MM.1S (cell line): ENCODE results near the gene ZSCAN23.

Experiments used
- DNase-seq: peaks from one replicate; pipeline ENCODE4 v3.0.0-alpha.2; 2015
- H2AFZ ChIP-seq: fragments of 300-600 bp; sonication (generic); 2 replicates; pipeline ENCODE4 v1.6.0; 2016; ENCODE audit warnings: antibody characterized with exemption, low read length
- H3F3A ChIP-seq: fragments of 300-600 bp; sonication (generic); 2 replicates; pipeline ENCODE4 v1.6.1; 2016; ENCODE audit warnings: mild to moderate bottlenecking, antibody characterized with exemption, low read length, moderate library complexity, mixed read lengths; ENCODE audit not compliant: insufficient read depth
- H3K27ac ChIP-seq: fragments of 300-600 bp; sonication (generic); 2 replicates; pipeline ENCODE4 v1.5.1; 2016; ENCODE audit warnings: mild to moderate bottlenecking, low read length
- H3K27me3 ChIP-seq: fragments of 300-600 bp; sonication (generic); replicated peaks from 2 replicates; pipeline ENCODE4 v1.6.0; 2016; ENCODE audit warnings: low read length; ENCODE audit not compliant: insufficient read depth
- H3K36me3 ChIP-seq: fragments of 300-600 bp; sonication (generic); replicated peaks from 2 replicates; pipeline ENCODE4 v1.6.1; 2016; ENCODE audit warnings: mild to moderate bottlenecking, low read length, mixed read lengths; ENCODE audit not compliant: insufficient read depth
- H3K4me1 ChIP-seq: fragments of 300-600 bp; sonication (generic); 2 replicates; pipeline ENCODE4 v1.6.1; 2016; ENCODE audit warnings: low read length, mixed read lengths
- H3K4me2 ChIP-seq: fragments of 300-600 bp; sonication (generic); 2 replicates; pipeline ENCODE4 v1.6.0; 2016; ENCODE audit warnings: low read depth, low read length
- H3K4me3 ChIP-seq: fragments of 300-600 bp; sonication (generic); 2 replicates; pipeline ENCODE4 v1.5.1; 2016; ENCODE audit warnings: low read length, mixed read lengths
- H3K79me2 ChIP-seq: fragments of 300-600 bp; sonication (generic); 2 replicates; pipeline ENCODE4 v1.6.1; 2016; ENCODE audit warnings: mixed run types, low read length, mixed read lengths
- H3K9ac ChIP-seq: fragments of 300-600 bp; sonication (generic); 2 replicates; pipeline ENCODE4 v1.6.1; 2016; ENCODE audit warnings: low read length, mixed read lengths
- H3K9me2 ChIP-seq: fragments of 300-600 bp; sonication (generic); replicated peaks from 2 replicates; pipeline ENCODE4 v1.6.1; 2016; ENCODE audit warnings: mild to moderate bottlenecking, low read length, mixed read lengths; ENCODE audit not compliant: insufficient read depth
- H3K9me3 ChIP-seq: fragments of 300-600 bp; sonication (generic); replicated peaks from 2 replicates; pipeline ENCODE4 v1.6.1; 2016; ENCODE audit warnings: mild to moderate bottlenecking, low read length, mixed read lengths; ENCODE audit not compliant: insufficient read depth
- H4K20me1 ChIP-seq: fragments of 300-600 bp; sonication (generic); 2 replicates; pipeline ENCODE4 v1.6.1; 2016; ENCODE audit warnings: mild to moderate bottlenecking, low read length, moderate library complexity, mixed read lengths; ENCODE audit not compliant: insufficient read depth
- CTCF ChIP-seq: fragments of 300-600 bp; sonication (generic); IDR thresholded peaks from 2 replicates; pipeline ENCODE4 v1.5.1; 2016; ENCODE audit warnings: antibody characterized with exemption, low read length, mixed read lengths
- EZH2 ChIP-seq: fragments of 300-600 bp; sonication (generic); optimal IDR thresholded peaks from 2 replicates; pipeline ENCODE3; 2017; ENCODE audit warnings: low read depth, mild to moderate bottlenecking, antibody characterized with exemption, low read length, mixed read lengths
- EZH2phosphoT487 ChIP-seq: fragments of 300-600 bp; sonication (generic); IDR thresholded peaks from 2 replicates; pipeline ENCODE4 v1.6.1; 2018; ENCODE audit warnings: antibody characterized with exemption, low read length

ZSCAN23 gene

GRCh38 chr6:28433119-28433518 is 10.2 kb downstream of the ZSCAN23 start:
- H3K27ac ChIP-seq: no peak overlapping the region
- no peaks in the 10 kb centered on the region for H3K4me1 ChIP-seq
- H3K4me2 ChIP-seq: no peak overlapping the region
- no peaks in the 10 kb centered on the region for H4K20me1 ChIP-seq
- H2AFZ ChIP-seq: no peak overlapping the region
- H3K9me3 ChIP-seq: no peaks in the 10 kb centered on the region
- TF ChIP-seq EZH2: no peak
- no peak for TF ChIP-seq EZH2phosphoT487
- TF ChIP-seq CTCF: no peak
- no peaks in the 10 kb centered on the region for H3K79me2 ChIP-seq
- H3K9me2 ChIP-seq: no peaks in the 10 kb centered on the region
- H3K9ac ChIP-seq: no peak overlapping the region
- H3F3A ChIP-seq: no peaks in the 10 kb centered on the region
- H3K36me3 ChIP-seq: no peaks in the 10 kb centered on the region
- H3K4me3 ChIP-seq: no peak overlapping the region
- H3K27me3 ChIP-seq: no peaks in the 10 kb centered on the region
- no peak for DNase-seq

GRCh38 chr6:28429781-28430180 is 13.5 kb downstream of the ZSCAN23 start:
- no peak overlapping the region for H3K4me3 ChIP-seq
- H3K9me2 ChIP-seq: no peaks in the 10 kb centered on the region
- H3K27me3 ChIP-seq: no peaks in the 10 kb centered on the region
- no peak overlapping the region for H2AFZ ChIP-seq
- no peak for DNase-seq
- no peaks in the 10 kb centered on the region for H3K36me3 ChIP-seq
- H3K9ac ChIP-seq: no peak overlapping the region
- H3F3A ChIP-seq: no peaks in the 10 kb centered on the region
- H3K4me2 ChIP-seq: no peak overlapping the region
- no peaks in the 10 kb centered on the region for H3K79me2 ChIP-seq
- H4K20me1 ChIP-seq: no peaks in the 10 kb centered on the region
- H3K4me1 ChIP-seq: no peaks in the 10 kb centered on the region
- H3K9me3 ChIP-seq: no peaks in the 10 kb centered on the region
- H3K27ac ChIP-seq: no peak overlapping the region
- TF ChIP-seq EZH2phosphoT487: no peak
- TF ChIP-seq CTCF: no peak
- TF ChIP-seq EZH2: no peak

GRCh38 chr6:28425944-28426541 is 17.2 kb downstream of the ZSCAN23 start:
- no peak overlapping the region for H3K9ac ChIP-seq
- H3K27ac ChIP-seq: no peak overlapping the region
- H3K4me2 ChIP-seq: no peak overlapping the region
- no peaks in the 10 kb centered on the region for H3K9me2 ChIP-seq
- no peaks in the 10 kb centered on the region for H3K79me2 ChIP-seq
- H3K4me1 ChIP-seq: no peaks in the 10 kb centered on the region
- no peak overlapping the region for H2AFZ ChIP-seq
- no peaks in the 10 kb centered on the region; the same call in 1 of the 2 replicates for H3F3A ChIP-seq
- no peaks in the 10 kb centered on the region for H4K20me1 ChIP-seq
- no peaks in the 10 kb centered on the region for H3K27me3 ChIP-seq
- DNase-seq: no peak
- H3K9me3 ChIP-seq: no peaks in the 10 kb centered on the region
- no peaks in the 10 kb centered on the region for H3K36me3 ChIP-seq
- TF ChIP-seq EZH2phosphoT487: no peak
- no peak for TF ChIP-seq CTCF
- no peak for TF ChIP-seq EZH2
- no peak overlapping the region for H3K4me3 ChIP-seq
